HEK293 (cell line): ENCODE measurements around the gene OBSL1.

ENCODE experiments used
- CTCF ChIA-PET: fragments of 350-600 bp; formaldehyde crosslinking; extraction: SDS; loops from one replicate; lab custom pipeline; 2021; ENCODE audit warnings: antibody characterized with exemption; lab: Yijun Ruan, JAX
- POLR2A ChIA-PET: fragments of 300-600 bp; formaldehyde crosslinking; extraction: SDS; loops from one replicate; lab custom pipeline; 2020; ENCODE audit warnings: antibody characterized with exemption, inconsistent platforms; lab: Yijun Ruan, JAX
- H3K27ac ChIP-seq: fragments of 200-500 bp; sonication (Bioruptor generic); 2 replicates; pipeline ENCODE4 v1.5.1; 2014; ENCODE audit warnings: low read depth, low read length, control low read depth, inconsistent platforms; ENCODE audit errors: extremely low read depth
- H3K36me3 ChIP-seq, 2 experiments: fragments of 200-500 bp in 1 of 2; sonication (Bioruptor generic) in 1 of 2; 1 replicate in 1 of 2; 2 replicates in 1 of 2; pipeline ENCODE4 v1.5.1; 2014 to 2017; ENCODE audit warnings: inconsistent platforms in 2 of 2, low read length in 2 of 2; ENCODE audit not compliant: control insufficient read depth in 2 of 2, insufficient read depth in 1 of 2
- H3K4me1 ChIP-seq: fragments of 200-500 bp; sonication (Bioruptor generic); 2 replicates; pipeline ENCODE4 v1.5.1; 2014; ENCODE audit warnings: mild to moderate bottlenecking, low read length, inconsistent platforms; ENCODE audit not compliant: control insufficient read depth, insufficient read depth
- H3K4me3 ChIP-seq: 2 replicates; pipeline ENCODE4 v1.5.1; 2011; ENCODE audit warnings: low read depth, mild to moderate bottlenecking, control low read depth, low read length, moderate library complexity
- H3K9me3 ChIP-seq: fragments of 200-500 bp; sonication (Bioruptor generic); 2 replicates; pipeline ENCODE4 v1.5.1; 2014; ENCODE audit warnings: low read depth, low read length, inconsistent platforms; ENCODE audit not compliant: control insufficient read depth, insufficient read depth
- BCL11A ChIP-seq: fragments of 450-650 bp; formaldehyde crosslinking; IDR thresholded peaks from 2 replicates; pipeline ENCODE4 v1.5.1; 2016; ENCODE audit warnings: low read depth, missing biosample characterization, missing genetic modification characterization
- IKZF3 ChIP-seq: fragments of 450-650 bp; IDR thresholded peaks from 2 replicates; pipeline ENCODE4 v1.5.0; 2018; ENCODE audit warnings: missing biosample characterization, mild to moderate bottlenecking, missing genetic modification characterization, moderate library complexity
- KLF8 ChIP-seq: fragments of 450-650 bp; formaldehyde crosslinking; IDR thresholded peaks from 2 replicates; pipeline ENCODE4 v1.5.1; 2016; ENCODE audit warnings: missing biosample characterization, missing genetic modification characterization
- SALL2 ChIP-seq: fragments of 450-650 bp; formaldehyde crosslinking; IDR thresholded peaks from 2 replicates; pipeline ENCODE4 v1.5.0; 2017; ENCODE audit warnings: missing biosample characterization, mild to moderate bottlenecking, missing genetic modification characterization, borderline replicate concordance
- ZBTB20 ChIP-seq: fragments of 450-650 bp; formaldehyde crosslinking; IDR thresholded peaks from 2 replicates; pipeline ENCODE4 v1.5.1; 2016; ENCODE audit warnings: missing biosample characterization, missing genetic modification characterization
- ZBTB26 ChIP-seq: fragments of 450-650 bp; formaldehyde crosslinking; optimal IDR thresholded peaks from 2 replicates; pipeline ENCODE3; 2016; ENCODE audit warnings: missing biosample characterization, mild to moderate bottlenecking, missing genetic modification characterization
- ZFHX2 ChIP-seq: fragments of 450-650 bp; formaldehyde crosslinking; conservative IDR thresholded peaks from 2 replicates; pipeline ENCODE4 v1.5.1; 2016; ENCODE audit warnings: missing biosample characterization, missing genetic modification characterization
- ZNF133 ChIP-seq: fragments of 450-650 bp; formaldehyde crosslinking; IDR thresholded peaks from 2 replicates; pipeline ENCODE4 v1.5.1; 2016; ENCODE audit warnings: missing biosample characterization, missing genetic modification characterization
- ZNF155 ChIP-seq: fragments of 450-650 bp; formaldehyde crosslinking; IDR thresholded peaks from 2 replicates; pipeline ENCODE4 v1.5.1; 2016; ENCODE audit warnings: missing biosample characterization, missing genetic modification characterization
- ZNF169 ChIP-seq: fragments of 450-650 bp; formaldehyde crosslinking; IDR thresholded peaks from 2 replicates; pipeline ENCODE4 v1.5.1; 2016; ENCODE audit warnings: missing biosample characterization, missing genetic modification characterization
- ZNF174 ChIP-seq: fragments of 450-650 bp; formaldehyde crosslinking; IDR thresholded peaks from 2 replicates; pipeline ENCODE4 v1.5.0; 2017; ENCODE audit warnings: missing biosample characterization, mild to moderate bottlenecking, missing genetic modification characterization
- ZNF19 ChIP-seq: fragments of 450-650 bp; formaldehyde crosslinking; IDR thresholded peaks from 2 replicates; pipeline ENCODE4; 2016; ENCODE audit warnings: missing biosample characterization, missing genetic modification characterization, low read depth
- ZNF239 ChIP-seq: fragments of 450-650 bp; formaldehyde crosslinking; IDR thresholded peaks from 2 replicates; pipeline ENCODE4 v1.5.1; 2016; ENCODE audit warnings: missing biosample characterization, missing genetic modification characterization
- ZNF280D ChIP-seq: fragments of 450-650 bp; formaldehyde crosslinking; IDR thresholded peaks from 2 replicates; pipeline ENCODE4 v1.5.1; 2016; ENCODE audit warnings: missing biosample characterization, missing genetic modification characterization
- ZNF292 ChIP-seq: fragments of 450-650 bp; formaldehyde crosslinking; IDR thresholded peaks from 2 replicates; pipeline ENCODE4 v1.5.1; 2016; ENCODE audit warnings: low read depth, missing biosample characterization, missing genetic modification characterization, borderline replicate concordance
- ZNF335 ChIP-seq: fragments of 450-650 bp; formaldehyde crosslinking; conservative IDR thresholded peaks from 2 replicates; pipeline ENCODE4 v1.5.1; 2016; ENCODE audit warnings: missing biosample characterization, missing genetic modification characterization
- ZNF354C ChIP-seq: fragments of 450-650 bp; formaldehyde crosslinking; IDR thresholded peaks from 2 replicates; pipeline ENCODE4 v1.5.1; 2016; ENCODE audit warnings: missing biosample characterization, missing genetic modification characterization, low read depth, borderline replicate concordance
- ZNF394 ChIP-seq: fragments of 450-650 bp; formaldehyde crosslinking; IDR thresholded peaks from 2 replicates; pipeline ENCODE4 v1.5.1; 2016; ENCODE audit warnings: missing biosample characterization, missing genetic modification characterization, mild to moderate bottlenecking, moderate library complexity, borderline replicate concordance
- ZNF426 ChIP-seq: fragments of 450-650 bp; formaldehyde crosslinking; IDR thresholded peaks from 2 replicates; pipeline ENCODE4 v1.5.1; 2017; ENCODE audit warnings: missing biosample characterization, missing genetic modification characterization, mild to moderate bottlenecking, inconsistent platforms, moderate library complexity
- ZNF473 ChIP-seq: fragments of 450-650 bp; formaldehyde crosslinking; IDR thresholded peaks from 2 replicates; pipeline ENCODE4 v1.5.1; 2017; ENCODE audit warnings: missing biosample characterization, missing genetic modification characterization
- ZNF529 ChIP-seq: fragments of 450-650 bp; formaldehyde crosslinking; IDR thresholded peaks from 2 replicates; pipeline ENCODE4 v1.5.1; 2017; ENCODE audit warnings: missing genetic modification characterization, missing biosample characterization; ENCODE audit not compliant: insufficient replicate concordance
- ZNF555 ChIP-seq: fragments of 450-650 bp; formaldehyde crosslinking; conservative IDR thresholded peaks from 2 replicates; pipeline ENCODE4 v1.5.1; 2017; ENCODE audit warnings: missing biosample characterization, mild to moderate bottlenecking, missing genetic modification characterization, inconsistent platforms
- ZNF623 ChIP-seq: fragments of 450-650 bp; formaldehyde crosslinking; IDR thresholded peaks from 2 replicates; pipeline ENCODE4 v1.5.1; 2016; ENCODE audit warnings: missing biosample characterization, missing genetic modification characterization
- ZNF629 ChIP-seq: fragments of 450-650 bp; formaldehyde crosslinking; IDR thresholded peaks from 2 replicates; pipeline ENCODE4 v1.5.1; 2017; ENCODE audit warnings: missing biosample characterization, missing genetic modification characterization
- ZNF660 ChIP-seq: fragments of 450-650 bp; IDR thresholded peaks from 2 replicates; pipeline ENCODE4 v1.5.1; 2018; ENCODE audit warnings: missing biosample characterization, mild to moderate bottlenecking, missing genetic modification characterization
- ZNF670 ChIP-seq: fragments of 450-650 bp; formaldehyde crosslinking; IDR thresholded peaks from 2 replicates; pipeline ENCODE4 v1.5.1; 2016; ENCODE audit warnings: missing biosample characterization, missing genetic modification characterization, low read depth
- ZNF677 ChIP-seq: fragments of 450-650 bp; IDR thresholded peaks from 2 replicates; pipeline ENCODE4 v1.5.0; 2018; ENCODE audit warnings: missing biosample characterization, mild to moderate bottlenecking, missing genetic modification characterization, moderate library complexity
- TF ChIP-seq, protein P1 (sequence below): fragments of 450-650 bp; formaldehyde crosslinking; IDR thresholded peaks from 2 replicates; pipeline ENCODE4; 2016; ENCODE audit warnings: missing biosample characterization, missing genetic modification characterization

The OBSL1 gene

DNA sequence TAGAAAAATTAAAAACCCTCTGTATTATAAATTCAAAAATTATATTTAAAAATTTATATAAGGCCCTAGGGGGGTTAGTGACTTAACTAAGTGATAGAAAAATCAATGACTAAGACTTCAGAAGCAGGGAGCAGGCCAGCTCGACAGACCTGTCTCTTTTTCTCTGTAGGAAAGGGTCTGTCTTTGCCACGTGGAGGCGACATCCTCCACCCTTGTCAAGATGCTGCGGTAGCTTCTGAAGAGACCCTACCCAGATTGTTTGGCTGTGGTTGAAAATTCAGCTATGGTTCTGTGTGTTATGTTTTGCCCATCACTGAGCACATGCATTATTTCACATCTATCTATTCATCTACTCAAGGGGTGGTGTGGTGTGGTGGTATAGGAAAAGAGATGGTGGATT is 47.9 kb upstream of the OBSL1 start (continued):
- TF ChIP-seq ZBTB26 (no peak), ZNF239 (tag by site-specific recombination) (no peak), KLF8 (no peak), ZNF292 (no peak), ZFHX2 (tag by site-specific recombination) (no peak), ZNF169 (tag by site-specific recombination) (no peak), ZNF19 (tag by site-specific recombination) (no peak), ZNF174 (tag by site-specific recombination) (no peak), ZNF133 (tag by site-specific recombination) (no peak), ZNF677 (tag by site-specific recombination) (no peak), ZNF623 (tag by site-specific recombination) (no peak), ZNF660 (tag by site-specific recombination) (no peak)
- TF ChIP-seq, protein P1, sequence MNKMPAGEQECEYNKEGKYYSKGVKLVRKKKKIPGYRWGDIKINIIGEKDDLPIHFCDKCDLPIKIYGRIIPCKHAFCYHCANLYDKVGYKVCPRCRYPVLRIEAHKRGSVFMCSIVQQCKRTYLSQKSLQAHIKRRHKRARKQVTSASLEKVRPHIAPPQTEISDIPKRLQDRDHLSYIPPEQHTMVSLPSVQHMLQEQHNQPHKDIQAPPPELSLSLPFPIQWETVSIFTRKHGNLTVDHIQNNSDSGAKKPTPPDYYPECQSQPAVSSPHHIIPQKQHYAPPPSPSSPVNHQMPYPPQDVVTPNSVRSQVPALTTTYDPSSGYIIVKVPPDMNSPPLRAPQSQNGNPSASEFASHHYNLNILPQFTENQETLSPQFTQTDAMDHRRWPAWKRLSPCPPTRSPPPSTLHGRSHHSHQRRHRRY, result no peak

- ChIA-PET CTCF (interaction anchor here (1.0 to 1.3 kb wide), 3 partner anchors 24 to 71 kb away, joined by 5 to 7 read pairs (median 7); no protein-coding TSS in a partner anchor), POLR2A (no interaction called here)
- TF ChIP-seq ZNF555 (tag by site-specific recombination), result no peak
- TF ChIP-seq IKZF3 (tag by site-specific recombination), result no peak
- no peak for TF ChIP-seq ZNF426 (tag by site-specific recombination)
- TF ChIP-seq ZNF335, result no peak
- TF ChIP-seq ZNF354C, result no peak
- TF ChIP-seq ZNF529, result no peak
- no peak for TF ChIP-seq ZNF394 (tag by site-specific recombination)
- no peak for TF ChIP-seq ZNF629 (tag by site-specific recombination)
- no peak for TF ChIP-seq ZNF473 (tag by site-specific recombination)
- TF ChIP-seq ZNF155 (tag by site-specific recombination), result no peak
- no peak for TF ChIP-seq ZNF280D (tag by site-specific recombination)
- TF ChIP-seq ZNF670 (tag by site-specific recombination), result no peak
- TF ChIP-seq ZNF133 (tag by site-specific recombination), result no peak
- no peak for TF ChIP-seq BCL11A (tag by site-specific recombination)
- no peak for TF ChIP-seq ZBTB20
- TF ChIP-seq SALL2 (tag by site-specific recombination), result no peak
- Histone ChIP-seq H3K4me1 (no peaks in the 10 kb centered on the region), H3K27ac (no peak overlapping the region), H3K36me3 (peaks cover 0 to 30% of the 10 kb centered on the region in 2 experiments; a peak in 1 of 3 replicates), H3K4me3 (no peak overlapping the region), H3K9me3 (no peaks in the 10 kb centered on the region)
Observed at GRCh38 chr2:219618733-219619122, 47.4 kb upstream of the OBSL1 start.
